ENCODE measurements around the gene GREM2. TPM values are rescaled to one million over a fixed set of nuclear protein-coding genes. Genes with fewer than 3 reads are reported as not detected.

Gene GREM2
- total RNA-seq, 1 experiment from 2014 or later, result not detected

DNA sequence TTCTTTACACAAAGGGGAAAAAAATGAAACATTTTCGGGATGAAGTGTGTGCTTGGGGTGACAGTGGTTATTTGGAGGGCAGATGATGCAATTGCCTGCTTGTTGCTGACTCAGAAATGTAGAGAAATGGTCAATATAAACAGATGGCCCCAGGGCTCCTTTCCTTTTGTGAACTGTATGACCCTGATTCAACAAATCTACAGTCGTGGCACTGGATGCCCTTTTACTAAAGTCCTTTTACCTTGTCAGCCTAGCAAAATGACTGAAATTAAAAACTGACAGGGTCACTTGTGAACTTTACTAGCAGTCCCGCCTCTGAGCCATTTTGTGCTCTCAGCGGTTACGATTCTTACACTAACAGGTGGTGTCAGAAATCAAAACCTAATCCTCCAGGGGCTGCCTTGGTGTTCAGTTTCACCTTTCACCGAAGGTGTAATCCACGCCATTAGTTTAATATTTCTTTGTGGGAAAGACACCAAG is 49.8 kb downstream of the GREM2 start:
- in situ Hi-C loops (cut with HindIII; ENCODE audit: low pct_unique_long_range_greater_than_20kb, low sequenced_read_pairs), result no loop called here
- ChIA-PET CTCF (no interaction called here), POLR2A (no interaction called here)
- no peak overlapping the region for H3K27ac ChIP-seq (ENCODE audit: low read length)
- intact Hi-C loops (cut with micrococcal nuclease; ENCODE audit: unreplicated experiment), result no loop called here
- DNase-seq (ENCODE audit: low read depth, low spot score) (no peak), ATAC-seq (no peak)
- H3K9me3 ChIP-seq (ENCODE audit: control insufficient read depth, insufficient read depth, low read depth, low read length), result peaks cover 5% of the 10 kb centered on the region; the same call in 1 of the 2 replicates
- no peaks in the 10 kb centered on the region for H3K27me3 ChIP-seq (ENCODE audit: control insufficient read depth, insufficient read depth, low read length)
- H3K4me1 ChIP-seq (ENCODE audit: control insufficient read depth, insufficient read depth, low read length), result no peaks in the 10 kb centered on the region
- no peak overlapping the region for H3K4me3 ChIP-seq (ENCODE audit: low read depth in 2 of 2, low read length in 2 of 2)
- no peak for TF ChIP-seq TCF7L2 (IDR thresholded peaks at IDR 0.05; ENCODE audit: low read depth, low read length)
- TF ChIP-seq, protein P1, sequence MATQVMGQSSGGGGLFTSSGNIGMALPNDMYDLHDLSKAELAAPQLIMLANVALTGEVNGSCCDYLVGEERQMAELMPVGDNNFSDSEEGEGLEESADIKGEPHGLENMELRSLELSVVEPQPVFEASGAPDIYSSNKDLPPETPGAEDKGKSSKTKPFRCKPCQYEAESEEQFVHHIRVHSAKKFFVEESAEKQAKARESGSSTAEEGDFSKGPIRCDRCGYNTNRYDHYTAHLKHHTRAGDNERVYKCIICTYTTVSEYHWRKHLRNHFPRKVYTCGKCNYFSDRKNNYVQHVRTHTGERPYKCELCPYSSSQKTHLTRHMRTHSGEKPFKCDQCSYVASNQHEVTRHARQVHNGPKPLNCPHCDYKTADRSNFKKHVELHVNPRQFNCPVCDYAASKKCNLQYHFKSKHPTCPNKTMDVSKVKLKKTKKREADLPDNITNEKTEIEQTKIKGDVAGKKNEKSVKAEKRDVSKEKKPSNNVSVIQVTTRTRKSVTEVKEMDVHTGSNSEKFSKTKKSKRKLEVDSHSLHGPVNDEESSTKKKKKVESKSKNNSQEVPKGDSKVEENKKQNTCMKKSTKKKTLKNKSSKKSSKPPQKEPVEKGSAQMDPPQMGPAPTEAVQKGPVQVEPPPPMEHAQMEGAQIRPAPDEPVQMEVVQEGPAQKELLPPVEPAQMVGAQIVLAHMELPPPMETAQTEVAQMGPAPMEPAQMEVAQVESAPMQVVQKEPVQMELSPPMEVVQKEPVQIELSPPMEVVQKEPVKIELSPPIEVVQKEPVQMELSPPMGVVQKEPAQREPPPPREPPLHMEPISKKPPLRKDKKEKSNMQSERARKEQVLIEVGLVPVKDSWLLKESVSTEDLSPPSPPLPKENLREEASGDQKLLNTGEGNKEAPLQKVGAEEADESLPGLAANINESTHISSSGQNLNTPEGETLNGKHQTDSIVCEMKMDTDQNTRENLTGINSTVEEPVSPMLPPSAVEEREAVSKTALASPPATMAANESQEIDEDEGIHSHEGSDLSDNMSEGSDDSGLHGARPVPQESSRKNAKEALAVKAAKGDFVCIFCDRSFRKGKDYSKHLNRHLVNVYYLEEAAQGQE (IDR thresholded peaks at IDR 0.05; ENCODE audit: insufficient read depth in 1 of 2, low read depth in 2 of 2, low read length in 1 of 2), result no peak
- no peak for TF ChIP-seq POLR2AphosphoS5 (IDR thresholded peaks at IDR 0.05; ENCODE audit: low read depth, low read length)
- TF ChIP-seq, protein P2, sequence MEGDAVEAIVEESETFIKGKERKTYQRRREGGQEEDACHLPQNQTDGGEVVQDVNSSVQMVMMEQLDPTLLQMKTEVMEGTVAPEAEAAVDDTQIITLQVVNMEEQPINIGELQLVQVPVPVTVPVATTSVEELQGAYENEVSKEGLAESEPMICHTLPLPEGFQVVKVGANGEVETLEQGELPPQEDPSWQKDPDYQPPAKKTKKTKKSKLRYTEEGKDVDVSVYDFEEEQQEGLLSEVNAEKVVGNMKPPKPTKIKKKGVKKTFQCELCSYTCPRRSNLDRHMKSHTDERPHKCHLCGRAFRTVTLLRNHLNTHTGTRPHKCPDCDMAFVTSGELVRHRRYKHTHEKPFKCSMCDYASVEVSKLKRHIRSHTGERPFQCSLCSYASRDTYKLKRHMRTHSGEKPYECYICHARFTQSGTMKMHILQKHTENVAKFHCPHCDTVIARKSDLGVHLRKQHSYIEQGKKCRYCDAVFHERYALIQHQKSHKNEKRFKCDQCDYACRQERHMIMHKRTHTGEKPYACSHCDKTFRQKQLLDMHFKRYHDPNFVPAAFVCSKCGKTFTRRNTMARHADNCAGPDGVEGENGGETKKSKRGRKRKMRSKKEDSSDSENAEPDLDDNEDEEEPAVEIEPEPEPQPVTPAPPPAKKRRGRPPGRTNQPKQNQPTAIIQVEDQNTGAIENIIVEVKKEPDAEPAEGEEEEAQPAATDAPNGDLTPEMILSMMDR (IDR thresholded peaks at IDR 0.05), result no peak
- no peak for TF ChIP-seq SIN3A (IDR thresholded peaks at IDR 0.05; ENCODE audit: borderline replicate concordance, insufficient read depth, low read depth, low read length)
- no TSS peak for BruUV-seq (replicated peaks)
- no peaks in the 10 kb centered on the region for H3K36me3 ChIP-seq (ENCODE audit: control insufficient read depth, insufficient read depth, low read length)

DNA sequence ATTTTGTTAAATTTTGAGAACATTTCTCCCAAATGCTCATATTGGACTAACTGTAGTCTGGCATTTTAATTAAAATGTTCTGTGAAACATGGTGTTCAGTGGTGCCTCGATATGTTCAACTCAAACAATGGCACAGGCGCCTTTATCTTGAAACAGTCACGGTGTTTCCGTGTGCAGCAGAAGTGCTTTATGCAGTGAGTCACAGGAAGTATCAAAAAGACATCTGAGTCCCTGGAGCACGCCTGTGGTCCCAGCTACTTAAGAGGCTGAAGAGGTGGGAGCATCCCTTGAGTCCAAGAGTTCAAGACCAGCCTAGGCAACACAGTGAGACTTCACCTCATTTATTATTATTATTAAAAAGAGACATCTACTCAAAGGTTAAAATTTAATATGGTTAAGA is 52.2 kb downstream of the GREM2 start:
- intact Hi-C loops (cut with micrococcal nuclease; ENCODE audit: unreplicated experiment) (no loop called here), in situ Hi-C loops (cut with HindIII; ENCODE audit: low pct_unique_long_range_greater_than_20kb, low sequenced_read_pairs) (no loop called here)
- Histone ChIP-seq H3K4me1 (ENCODE audit: control insufficient read depth, insufficient read depth, low read length) (no peaks in the 10 kb centered on the region), H3K27me3 (ENCODE audit: control insufficient read depth, insufficient read depth, low read length) (no peaks in the 10 kb centered on the region), H3K4me3 (ENCODE audit: low read depth in 2 of 2, low read length in 2 of 2) (no peak overlapping the region), H3K27ac (ENCODE audit: low read length) (no peak overlapping the region), H3K9me3 (ENCODE audit: control insufficient read depth, insufficient read depth, low read depth, low read length) (peaks cover 5% of the 10 kb centered on the region; the same call in 1 of the 2 replicates), H3K36me3 (ENCODE audit: control insufficient read depth, insufficient read depth, low read length) (no peaks in the 10 kb centered on the region)
- CTCF ChIA-PET, result no interaction called here
- DNase-seq (ENCODE audit: low read depth, low spot score) (no peak), ATAC-seq (no peak)
- POLR2A ChIA-PET, result no interaction called here
- BruUV-seq (replicated peaks), result no TSS peak
- TF ChIP-seq SIN3A (IDR thresholded peaks at IDR 0.05; ENCODE audit: borderline replicate concordance, insufficient read depth, low read depth, low read length) (no peak), TCF7L2 (IDR thresholded peaks at IDR 0.05; ENCODE audit: low read depth, low read length) (no peak), POLR2AphosphoS5 (IDR thresholded peaks at IDR 0.05; ENCODE audit: low read depth, low read length) (no peak)
- TF ChIP-seq, protein P1 (IDR thresholded peaks at IDR 0.05; ENCODE audit: insufficient read depth in 1 of 2, low read depth in 2 of 2, low read length in 1 of 2), result no peak
- TF ChIP-seq, protein P2 (IDR thresholded peaks at IDR 0.05), result no peak
